ENCODE data around the gene TRAIP.
A peak's percentile ranks its signal among the peaks of the same experiment; 100 is the strongest.

Gene TRAIP

GRCh38 chr3:49805367-49805782 lies 51.0 kb downstream of the TRAIP start:
- H3K4me3 ChIP-seq (ENCODE audit: low read depth in 1 of 2, low read length in 2 of 2) = no peak overlapping the region
- H3K4me1 ChIP-seq (ENCODE audit: control insufficient read depth in 1 of 2, insufficient read depth in 2 of 2, low read length in 2 of 2) = peaks cover 33 to 40% of the 10 kb centered on the region in 2 donors
- peak overlapping the region; percentile 54 for H3K27ac ChIP-seq (ENCODE audit: low read depth, low read length)
- H3K27me3 ChIP-seq (ENCODE audit: control insufficient read depth in 1 of 2, insufficient read depth in 2 of 2, low read length in 2 of 2) = no peaks in the 10 kb centered on the region
- H3K9ac ChIP-seq (ENCODE audit: low read depth in 1 of 2, low read length in 2 of 2) = no peak overlapping the region
- H3K36me3 ChIP-seq (ENCODE audit: control insufficient read depth in 1 of 2, insufficient read depth in 2 of 2, low read length in 2 of 2) = peaks cover 14 to 31% of the 10 kb centered on the region in 2 donors
- H3K9me3 ChIP-seq (ENCODE audit: control insufficient read depth in 1 of 2, low read length in 2 of 2) = no peaks in the 10 kb centered on the region

DNA sequence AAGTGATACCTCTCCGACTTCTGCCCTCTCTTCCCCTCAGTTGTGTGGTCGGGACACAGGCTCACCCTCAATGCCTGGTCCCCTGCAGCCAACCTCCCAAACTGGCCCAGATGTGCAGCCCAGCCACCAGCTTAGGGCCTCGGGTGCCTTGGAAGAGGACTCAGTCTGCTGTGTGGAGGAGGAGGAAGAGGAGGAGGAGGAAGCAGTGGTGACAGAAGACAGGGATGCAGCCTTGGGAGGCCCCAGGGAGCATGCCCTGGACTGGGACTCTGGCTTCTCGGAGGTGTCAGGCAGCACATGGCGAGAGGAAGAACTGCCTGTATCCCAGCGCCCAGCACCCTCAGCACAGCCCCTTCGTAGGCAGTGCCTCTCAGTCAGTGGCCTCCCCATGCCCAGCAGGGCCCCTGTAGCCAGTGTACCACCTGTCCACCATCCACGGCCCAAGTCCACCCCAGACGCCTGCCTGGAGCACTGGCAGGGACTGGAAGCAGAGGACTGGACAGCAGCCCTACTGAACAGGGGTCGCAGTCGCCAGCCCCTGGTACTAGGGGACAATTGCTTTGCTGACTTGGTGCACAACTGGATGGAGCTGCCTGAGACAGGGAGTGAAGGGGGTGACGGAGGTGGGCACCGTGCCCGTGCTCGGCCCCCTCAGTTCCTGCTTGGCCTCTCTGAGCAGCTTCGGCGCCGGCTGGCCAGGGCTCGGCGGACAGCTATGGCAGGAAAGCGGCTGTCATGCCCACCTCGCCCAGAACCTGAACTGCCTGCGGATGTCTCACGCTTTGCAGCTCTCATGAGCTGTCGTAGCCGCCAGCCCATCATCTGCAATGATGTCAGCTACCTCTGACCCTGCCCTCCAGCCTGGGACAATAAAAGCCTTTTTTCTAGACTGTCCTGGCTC lies 52.0 kb downstream of the TRAIP start:
- H3K27me3 ChIP-seq (ENCODE audit: control insufficient read depth in 1 of 2, insufficient read depth in 2 of 2, low read length in 2 of 2) = no peaks in the 10 kb centered on the region
- H3K9ac ChIP-seq (ENCODE audit: low read depth in 1 of 2, low read length in 2 of 2) = peak overlapping the region in 1 of 2 donors; percentile 47
- peak overlapping the region; percentile 81 to 85 for H3K4me3 ChIP-seq (ENCODE audit: low read depth in 1 of 2, low read length in 2 of 2)
- no peak overlapping the region for H3K27ac ChIP-seq (ENCODE audit: low read depth, low read length)
- H3K9me3 ChIP-seq (ENCODE audit: control insufficient read depth in 1 of 2, low read length in 2 of 2) = no peaks in the 10 kb centered on the region
- peaks cover 33 to 40% of the 10 kb centered on the region in 2 donors for H3K4me1 ChIP-seq (ENCODE audit: control insufficient read depth in 1 of 2, insufficient read depth in 2 of 2, low read length in 2 of 2)
- peaks cover 6 to 21% of the 10 kb centered on the region in 2 donors for H3K36me3 ChIP-seq (ENCODE audit: control insufficient read depth in 1 of 2, insufficient read depth in 2 of 2, low read length in 2 of 2)

- Histone ChIP-seq H3K27ac (ENCODE audit: low read depth, low read length) (peak overlapping the region; percentile 66), H3K27me3 (ENCODE audit: control insufficient read depth in 1 of 2, insufficient read depth in 2 of 2, low read length in 2 of 2) (no peaks in the 10 kb centered on the region), H3K9me3 (ENCODE audit: control insufficient read depth in 1 of 2, low read length in 2 of 2) (no peaks in the 10 kb centered on the region), H3K4me1 (ENCODE audit: control insufficient read depth in 1 of 2, insufficient read depth in 2 of 2, low read length in 2 of 2) (peaks cover 33 to 40% of the 10 kb centered on the region in 2 donors), H3K9ac (ENCODE audit: low read depth in 1 of 2, low read length in 2 of 2) (peak overlapping the region; percentile 47 to 64), H3K4me3 (ENCODE audit: low read depth in 1 of 2, low read length in 2 of 2) (peak overlapping the region; percentile 81 to 85), H3K36me3 (ENCODE audit: control insufficient read depth in 1 of 2, insufficient read depth in 2 of 2, low read length in 2 of 2) (peaks cover 0 to 14% of the 10 kb centered on the region in 2 donors)
Measured at GRCh38 chr3:49803465-49804140, 52.8 kb downstream of the TRAIP start.

DNA sequence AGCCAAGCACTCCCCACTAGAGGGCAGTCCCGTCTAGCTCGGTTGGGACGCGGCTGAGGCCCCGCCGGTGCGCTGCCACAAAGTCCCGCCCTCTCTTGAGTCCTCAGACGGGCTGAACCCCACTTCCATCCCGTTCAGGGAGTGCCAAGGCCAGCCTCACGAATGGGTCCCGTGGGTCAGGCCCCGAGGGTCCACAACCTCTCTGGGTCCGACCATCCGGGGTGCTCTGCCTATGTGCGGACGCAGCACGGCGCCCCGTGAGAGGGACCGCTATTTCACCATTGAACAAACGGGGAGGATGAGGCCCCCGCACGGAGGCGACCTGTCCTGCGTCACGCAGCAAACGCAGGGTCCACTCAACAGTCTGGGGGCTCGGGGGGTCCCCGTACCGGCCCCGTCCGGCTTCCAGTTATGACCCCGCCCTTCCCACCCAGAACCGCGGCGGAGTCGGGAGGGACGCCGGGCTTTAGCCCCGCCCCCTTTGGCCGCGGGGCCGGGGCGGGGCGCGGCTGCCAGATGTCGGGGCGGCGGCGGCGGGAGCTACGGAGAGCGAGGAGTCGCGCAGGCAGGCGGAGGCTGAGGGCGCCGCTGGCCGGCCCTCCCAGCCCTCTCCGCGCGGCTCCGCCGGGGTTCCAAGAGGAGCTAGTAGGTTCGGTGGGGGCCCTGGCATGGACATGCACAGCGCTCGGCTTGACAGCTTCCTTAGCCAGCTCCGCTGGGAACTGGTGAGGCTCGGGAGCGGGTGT lies 53.5 kb downstream of the TRAIP start, which contains the start of gene INKA1:
Gene INKA1 (plus strand): TSS at position 543 of the 746 bp plus-strand sequence. CDS start 132 bp downstream, at position 675.
- H3K9ac ChIP-seq (ENCODE audit: low read depth in 1 of 2, low read length in 2 of 2) = peak within 1 kb of the TSS; percentile 47 to 71
- H3K4me1 ChIP-seq (ENCODE audit: control insufficient read depth in 1 of 2, insufficient read depth in 2 of 2, low read length in 2 of 2) = peaks cover 33 to 40% of the 10 kb centered on the region in 2 donors
- no peaks in the 10 kb centered on the region for H3K9me3 ChIP-seq (ENCODE audit: control insufficient read depth in 1 of 2, low read length in 2 of 2)
- no peaks in the 10 kb centered on the region for H3K27me3 ChIP-seq (ENCODE audit: control insufficient read depth in 1 of 2, insufficient read depth in 2 of 2, low read length in 2 of 2)
- H3K4me3 ChIP-seq (ENCODE audit: low read depth in 1 of 2, low read length in 2 of 2) = peak within 1 kb of the TSS; percentile 81 to 85
- H3K36me3 ChIP-seq (ENCODE audit: control insufficient read depth in 1 of 2, insufficient read depth in 2 of 2, low read length in 2 of 2) = peaks cover 0 to 10% of the 10 kb centered on the region in 2 donors
- H3K27ac ChIP-seq (ENCODE audit: low read depth, low read length) = peak within 1 kb of the TSS; percentile 88

DNA sequence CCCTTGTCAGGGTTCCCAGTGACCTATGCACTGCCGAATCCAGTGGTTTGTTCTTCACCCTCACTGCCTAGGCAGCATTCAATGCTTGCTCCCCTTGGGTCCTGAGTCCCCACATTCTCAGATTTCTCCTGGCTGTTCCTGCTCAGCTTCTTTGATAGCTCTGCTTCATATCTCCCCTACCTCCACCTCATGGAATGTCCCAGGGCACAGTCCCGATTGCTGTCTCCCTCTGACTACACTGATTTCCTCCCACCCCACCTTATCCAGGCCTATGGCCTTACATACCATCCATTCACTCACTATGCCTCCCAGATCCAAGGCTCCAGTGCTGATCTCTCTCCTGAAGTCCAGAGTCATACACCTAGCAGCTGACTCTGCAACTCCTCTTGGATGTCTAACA lies 55.2 kb downstream of the TRAIP start:
- H3K27me3 ChIP-seq (ENCODE audit: control insufficient read depth in 1 of 2, insufficient read depth in 2 of 2, low read length in 2 of 2) = no peaks in the 10 kb centered on the region
- peaks cover 20 to 24% of the 10 kb centered on the region in 2 donors for H3K4me1 ChIP-seq (ENCODE audit: control insufficient read depth in 1 of 2, insufficient read depth in 2 of 2, low read length in 2 of 2)
- no peaks in the 10 kb centered on the region for H3K9me3 ChIP-seq (ENCODE audit: control insufficient read depth in 1 of 2, low read length in 2 of 2)
- no peak overlapping the region for H3K9ac ChIP-seq (ENCODE audit: low read depth in 1 of 2, low read length in 2 of 2)
- no peak overlapping the region for H3K27ac ChIP-seq (ENCODE audit: low read depth, low read length)
- H3K36me3 ChIP-seq (ENCODE audit: control insufficient read depth in 1 of 2, insufficient read depth in 2 of 2, low read length in 2 of 2) = no peaks in the 10 kb centered on the region
- H3K4me3 ChIP-seq (ENCODE audit: low read depth in 1 of 2, low read length in 2 of 2) = no peak overlapping the region

DNA sequence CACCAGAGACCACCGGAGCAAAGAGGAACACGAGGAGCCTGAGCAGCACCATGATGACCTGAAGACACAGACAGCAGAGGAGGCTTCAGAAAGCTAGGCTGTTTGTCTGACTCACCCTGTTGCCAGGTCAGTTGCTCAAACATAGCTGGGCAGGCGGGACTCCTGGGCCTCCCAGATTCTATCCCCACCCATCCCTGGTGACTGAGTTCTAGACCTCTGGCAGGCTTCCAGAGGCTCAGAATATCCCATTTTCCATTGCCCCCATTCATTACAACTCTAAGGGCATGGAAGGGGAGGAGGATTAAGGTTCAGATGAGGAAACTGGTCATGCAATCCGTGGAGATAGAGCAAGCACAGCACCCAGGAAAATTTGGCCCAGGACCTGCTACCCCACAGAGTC lies 56.6 kb downstream of the TRAIP start, which contains the start of gene CDHR4:
Gene CDHR4 (minus strand): TSS at position 113 of the 400 bp plus-strand sequence. CDS start 61 bp downstream, at position 52.
- H3K36me3 ChIP-seq (ENCODE audit: control insufficient read depth in 1 of 2, insufficient read depth in 2 of 2, low read length in 2 of 2) = no peaks in the 10 kb centered on the region
- H3K27ac ChIP-seq (ENCODE audit: low read depth, low read length) = no peak within 1 kb of the TSS
- no peak within 1 kb of the TSS for H3K4me3 ChIP-seq (ENCODE audit: low read depth in 1 of 2, low read length in 2 of 2)
- H3K4me1 ChIP-seq (ENCODE audit: control insufficient read depth in 1 of 2, insufficient read depth in 2 of 2, low read length in 2 of 2) = peaks cover 8 to 14% of the 10 kb centered on the region in 2 donors
- H3K9ac ChIP-seq (ENCODE audit: low read depth in 1 of 2, low read length in 2 of 2) = no peak within 1 kb of the TSS
- H3K27me3 ChIP-seq (ENCODE audit: control insufficient read depth in 1 of 2, insufficient read depth in 2 of 2, low read length in 2 of 2) = no peaks in the 10 kb centered on the region
- H3K9me3 ChIP-seq (ENCODE audit: control insufficient read depth in 1 of 2, low read length in 2 of 2) = no peaks in the 10 kb centered on the region

GRCh38 chr3:49799105-49799504 lies 57.3 kb downstream of the TRAIP start:
- H3K4me1 ChIP-seq (ENCODE audit: control insufficient read depth in 1 of 2, insufficient read depth in 2 of 2, low read length in 2 of 2) = peaks cover 3 to 9% of the 10 kb centered on the region in 2 donors
- H3K9ac ChIP-seq (ENCODE audit: low read depth in 1 of 2, low read length in 2 of 2) = no peak overlapping the region
- no peak overlapping the region for H3K4me3 ChIP-seq (ENCODE audit: low read depth in 1 of 2, low read length in 2 of 2)
- no peaks in the 10 kb centered on the region for H3K9me3 ChIP-seq (ENCODE audit: control insufficient read depth in 1 of 2, low read length in 2 of 2)
- H3K27ac ChIP-seq (ENCODE audit: low read depth, low read length) = no peak overlapping the region
- no peaks in the 10 kb centered on the region for H3K27me3 ChIP-seq (ENCODE audit: control insufficient read depth in 1 of 2, insufficient read depth in 2 of 2, low read length in 2 of 2)
- no peaks in the 10 kb centered on the region for H3K36me3 ChIP-seq (ENCODE audit: control insufficient read depth in 1 of 2, insufficient read depth in 2 of 2, low read length in 2 of 2)

DNA sequence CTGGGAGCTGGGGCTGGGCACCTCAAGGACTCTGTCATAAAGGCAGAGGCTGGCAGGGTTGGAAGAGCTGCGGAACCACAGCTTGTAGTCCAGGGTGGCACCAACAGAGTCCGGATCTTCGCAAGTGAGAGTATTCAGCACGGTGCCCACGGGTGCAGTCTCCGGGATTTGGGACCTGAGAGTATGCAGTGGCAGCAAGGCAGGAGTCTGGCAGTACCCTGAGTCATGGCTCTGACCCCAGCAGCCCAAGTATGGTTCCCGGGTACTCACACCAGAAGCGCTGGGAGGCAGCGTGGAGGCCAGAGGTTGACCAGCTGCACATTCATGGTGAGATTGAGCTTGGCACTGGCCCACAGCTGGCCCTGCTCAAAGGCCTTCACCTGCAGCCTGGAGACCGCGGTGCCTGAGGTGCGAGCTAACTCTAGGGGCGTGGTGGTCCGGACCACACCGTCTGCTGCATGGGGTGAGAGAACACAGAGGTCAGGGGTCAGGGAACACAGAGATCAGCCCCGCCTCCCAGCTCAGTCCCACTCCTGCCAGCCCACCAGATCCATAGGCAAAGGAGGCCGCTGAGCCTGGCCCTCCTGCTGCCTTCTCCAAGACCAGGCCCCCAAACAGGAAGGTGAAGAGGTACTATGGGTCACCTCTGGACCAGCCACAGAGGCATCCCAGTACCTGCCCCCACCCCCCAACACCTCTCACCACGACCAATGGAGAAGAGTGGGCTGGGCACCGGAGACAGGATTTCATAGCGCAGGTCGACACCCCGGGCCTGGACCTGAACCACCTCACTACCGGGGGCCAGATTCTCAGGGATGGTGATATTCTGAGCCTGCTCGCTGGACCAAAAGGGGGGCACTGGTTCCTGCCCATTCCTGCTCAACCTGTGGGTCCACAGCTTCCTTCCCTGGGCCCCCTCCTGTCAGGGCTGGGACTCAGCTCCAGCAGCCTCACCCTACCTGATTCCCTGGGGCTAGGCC lies 61.1 kb downstream of the TRAIP start:
- H3K27me3 ChIP-seq (ENCODE audit: control insufficient read depth in 1 of 2, insufficient read depth in 2 of 2, low read length in 2 of 2) = no peaks in the 10 kb centered on the region
- H3K9ac ChIP-seq (ENCODE audit: low read depth in 1 of 2, low read length in 2 of 2) = no peak overlapping the region
- H3K27ac ChIP-seq (ENCODE audit: low read depth, low read length) = no peak overlapping the region
- no peak overlapping the region for H3K4me3 ChIP-seq (ENCODE audit: low read depth in 1 of 2, low read length in 2 of 2)
- no peaks in the 10 kb centered on the region for H3K4me1 ChIP-seq (ENCODE audit: control insufficient read depth in 1 of 2, insufficient read depth in 2 of 2, low read length in 2 of 2)
- H3K9me3 ChIP-seq (ENCODE audit: control insufficient read depth in 1 of 2, low read length in 2 of 2) = no peaks in the 10 kb centered on the region
- no peaks in the 10 kb centered on the region for H3K36me3 ChIP-seq (ENCODE audit: control insufficient read depth in 1 of 2, insufficient read depth in 2 of 2, low read length in 2 of 2)

DNA sequence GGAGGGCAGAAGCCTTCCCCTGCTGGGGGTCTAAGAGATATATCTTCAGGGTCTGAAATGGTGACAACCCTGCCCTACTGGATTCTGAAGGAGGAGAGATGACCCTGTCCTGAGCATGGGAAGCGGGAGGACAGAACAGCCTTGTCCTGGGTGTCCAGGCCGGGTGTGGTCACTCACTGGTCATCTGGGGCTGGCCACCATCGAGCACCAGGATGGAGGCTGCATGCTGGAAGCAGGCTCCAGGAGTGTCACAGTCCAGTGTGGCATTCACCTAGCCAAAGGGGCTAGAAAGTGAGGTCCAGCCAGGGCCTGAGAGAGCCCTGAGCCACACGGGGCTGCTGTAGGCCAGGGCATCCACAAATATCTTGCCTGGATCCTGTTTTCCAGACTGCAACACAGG lies 61.9 kb downstream of the TRAIP start:
- Histone ChIP-seq H3K27ac (ENCODE audit: low read depth, low read length) (no peak overlapping the region), H3K4me1 (ENCODE audit: control insufficient read depth in 1 of 2, insufficient read depth in 2 of 2, low read length in 2 of 2) (no peaks in the 10 kb centered on the region), H3K4me3 (ENCODE audit: low read depth in 1 of 2, low read length in 2 of 2) (no peak overlapping the region), H3K36me3 (ENCODE audit: control insufficient read depth in 1 of 2, insufficient read depth in 2 of 2, low read length in 2 of 2) (no peaks in the 10 kb centered on the region), H3K9me3 (ENCODE audit: control insufficient read depth in 1 of 2, low read length in 2 of 2) (no peaks in the 10 kb centered on the region), H3K9ac (ENCODE audit: low read depth in 1 of 2, low read length in 2 of 2) (no peak overlapping the region), H3K27me3 (ENCODE audit: control insufficient read depth in 1 of 2, insufficient read depth in 2 of 2, low read length in 2 of 2) (no peaks in the 10 kb centered on the region)
